Tibial artery (tissue), 4 donors: Measurements from ENCODE around the gene LDHAL6A.

Source experiments
- DNase-seq, 2 donors: peaks; one replicate each; pipeline ENCODE4 v3.0.0-alpha.2; 2019
- H3K27ac ChIP-seq, 2 donors: fragments of 200-600 bp; sonication (generic) in 1 of 2; 1 replicate in 1 of 2; 2 replicates in 1 of 2; pipeline ENCODE4 v1.5.1; 2018 to 2019; ENCODE audit warnings: mild to moderate bottlenecking in 1 of 2
- H3K27me3 ChIP-seq, 2 donors: fragments of 200-600 bp; sonication (generic) in 1 of 2; one replicate each; pipeline versions ENCODE4 v1.5.1 to v1.6.0; 2016 to 2019
- H3K36me3 ChIP-seq, 3 donors: fragments of 200-600 bp; sonication (generic) in 2 of 3; one replicate each; pipeline ENCODE4 v1.5.1; 2016 to 2019; ENCODE audit warnings: mild to moderate bottlenecking in 2 of 3
- H3K4me1 ChIP-seq, 4 donors: fragments of 200-600 bp; sonication (generic) in 2 of 4; 1 replicate in 3 of 4; 2 replicates in 1 of 4; pipeline ENCODE4 v1.5.1; 2016 to 2019
- H3K4me3 ChIP-seq, 2 donors: fragments of 200-600 bp; sonication (generic) in 1 of 2; 1 replicate in 1 of 2; 2 replicates in 1 of 2; pipeline ENCODE4 v1.5.1; 2018 to 2019; ENCODE audit warnings: mild to moderate bottlenecking in 2 of 2
- H3K9me3 ChIP-seq, 3 donors: fragments of 200-600 bp; sonication (generic) in 1 of 3; one replicate each; pipeline ENCODE4 v1.5.1; 2016 to 2019
- intact Hi-C: fragments of 100-400 bp; cut with DNase I; formaldehyde crosslinking; loops from one replicate; pipeline ENCODE4 v1.15.0; 2023; ENCODE audit warnings: low total_unique reads
- TF ChIP-seq, protein P1 (sequence below), 2 experiments: fragments of 200-600 bp in 1 of 2; fragments of 450-650 bp in 1 of 2; IDR thresholded peaks; one replicate each; pipeline ENCODE4 v1.5.1; 2017 to 2019; ENCODE audit warnings: antibody characterized with exemption in 2 of 2, mild to moderate bottlenecking in 1 of 2, moderate library complexity in 1 of 2

LDHAL6A gene

DNA sequence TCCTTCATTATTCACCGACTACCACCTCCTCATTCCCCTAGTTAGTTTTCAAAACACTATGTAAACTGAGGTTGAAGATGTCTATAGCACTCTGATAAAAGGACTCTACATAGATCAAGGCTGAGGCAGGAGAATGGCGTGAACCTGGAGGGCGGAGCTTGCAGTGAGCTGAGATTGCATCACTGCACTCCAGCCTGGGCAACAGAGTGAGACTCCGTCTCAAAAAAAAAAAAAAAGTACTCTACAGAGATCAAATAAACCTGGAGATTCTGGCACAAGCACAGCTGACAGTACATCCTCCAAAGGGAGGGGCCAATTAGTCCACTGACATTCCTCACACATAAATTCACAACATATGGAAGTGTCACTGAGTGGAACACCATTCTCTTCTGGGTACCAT, 40.0 kb downstream of the LDHAL6A start:
- no peaks in the 10 kb centered on the region for H3K27me3 ChIP-seq
- peaks cover 48 to 58% (median 53%) of the 10 kb centered on the region in 3 donors for H3K36me3 ChIP-seq
- TF ChIP-seq, protein P1, sequence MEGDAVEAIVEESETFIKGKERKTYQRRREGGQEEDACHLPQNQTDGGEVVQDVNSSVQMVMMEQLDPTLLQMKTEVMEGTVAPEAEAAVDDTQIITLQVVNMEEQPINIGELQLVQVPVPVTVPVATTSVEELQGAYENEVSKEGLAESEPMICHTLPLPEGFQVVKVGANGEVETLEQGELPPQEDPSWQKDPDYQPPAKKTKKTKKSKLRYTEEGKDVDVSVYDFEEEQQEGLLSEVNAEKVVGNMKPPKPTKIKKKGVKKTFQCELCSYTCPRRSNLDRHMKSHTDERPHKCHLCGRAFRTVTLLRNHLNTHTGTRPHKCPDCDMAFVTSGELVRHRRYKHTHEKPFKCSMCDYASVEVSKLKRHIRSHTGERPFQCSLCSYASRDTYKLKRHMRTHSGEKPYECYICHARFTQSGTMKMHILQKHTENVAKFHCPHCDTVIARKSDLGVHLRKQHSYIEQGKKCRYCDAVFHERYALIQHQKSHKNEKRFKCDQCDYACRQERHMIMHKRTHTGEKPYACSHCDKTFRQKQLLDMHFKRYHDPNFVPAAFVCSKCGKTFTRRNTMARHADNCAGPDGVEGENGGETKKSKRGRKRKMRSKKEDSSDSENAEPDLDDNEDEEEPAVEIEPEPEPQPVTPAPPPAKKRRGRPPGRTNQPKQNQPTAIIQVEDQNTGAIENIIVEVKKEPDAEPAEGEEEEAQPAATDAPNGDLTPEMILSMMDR (IDR thresholded peaks at IDR 0.05): no peak
- no peaks in the 10 kb centered on the region for H3K4me1 ChIP-seq
- no peak overlapping the region for H3K4me3 ChIP-seq
- intact Hi-C loops: loop anchor here (10.0 kb wide), 2 partner anchors 69 to 201 kb away; no protein-coding TSS in a partner anchor
- H3K27ac ChIP-seq: no peak overlapping the region
- H3K9me3 ChIP-seq: no peaks in the 10 kb centered on the region
- DNase-seq: no peak

DNA sequence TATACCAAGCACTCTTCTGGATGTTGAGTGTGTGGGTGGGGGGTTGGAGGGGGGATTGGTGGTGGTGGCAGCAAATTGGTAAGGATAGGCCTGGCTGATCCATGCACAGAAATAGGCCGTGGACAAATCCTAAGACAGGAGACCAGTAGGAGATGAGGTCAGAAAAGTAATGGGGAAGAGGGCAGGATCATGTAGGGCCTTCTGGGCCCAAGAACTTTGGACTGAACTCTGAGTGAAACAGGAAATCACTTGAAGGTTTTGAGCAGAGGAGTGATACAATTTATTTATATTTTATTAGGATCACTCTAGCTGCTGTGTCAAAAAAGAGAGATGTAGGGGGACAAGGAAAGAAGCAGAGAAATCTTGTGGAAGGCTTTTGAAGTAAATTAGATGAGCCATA, 42.4 kb downstream of the LDHAL6A start:
- H3K27ac ChIP-seq: no peak overlapping the region
- peaks cover 50 to 63% (median 62%) of the 10 kb centered on the region in 3 donors for H3K36me3 ChIP-seq
- DNase-seq: no peak
- H3K4me1 ChIP-seq: no peaks in the 10 kb centered on the region
- no peak overlapping the region for H3K4me3 ChIP-seq
- intact Hi-C loops: loop anchor here (10.0 kb wide), 2 partner anchors 67 to 203 kb away; no protein-coding TSS in a partner anchor
- H3K9me3 ChIP-seq: no peaks in the 10 kb centered on the region
- TF ChIP-seq, protein P1 (IDR thresholded peaks at IDR 0.05): no peak
- no peaks in the 10 kb centered on the region for H3K27me3 ChIP-seq

DNA sequence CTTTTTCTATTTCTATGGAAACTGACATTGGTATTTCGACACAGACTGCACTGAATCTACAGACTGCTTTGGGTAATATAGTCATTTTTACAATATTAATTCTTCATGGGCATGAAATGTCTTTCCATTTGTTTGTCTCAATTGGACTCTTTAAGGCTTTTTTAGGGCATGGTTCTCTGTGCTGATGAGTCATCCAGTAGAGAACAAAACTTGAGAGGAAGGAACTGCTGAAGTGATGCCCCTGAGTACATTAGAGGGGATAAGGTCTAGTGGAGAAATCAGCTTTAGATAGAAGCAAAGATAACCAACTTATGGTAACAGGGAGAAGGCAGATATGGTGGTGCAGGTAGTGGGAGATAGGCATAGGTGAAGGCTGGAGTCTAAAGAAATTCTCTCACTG, 46.0 kb downstream of the LDHAL6A start:
- no peak for DNase-seq
- no peaks in the 10 kb centered on the region for H3K27me3 ChIP-seq
- TF ChIP-seq, protein P1 (IDR thresholded peaks at IDR 0.05): no peak
- no peak overlapping the region for H3K4me3 ChIP-seq
- H3K27ac ChIP-seq: no peak overlapping the region
- H3K36me3 ChIP-seq: peaks cover 57 to 71% (median 68%) of the 10 kb centered on the region in 3 donors
- H3K9me3 ChIP-seq: no peaks in the 10 kb centered on the region
- H3K4me1 ChIP-seq: no peaks in the 10 kb centered on the region
- intact Hi-C loops: no loop called here

DNA sequence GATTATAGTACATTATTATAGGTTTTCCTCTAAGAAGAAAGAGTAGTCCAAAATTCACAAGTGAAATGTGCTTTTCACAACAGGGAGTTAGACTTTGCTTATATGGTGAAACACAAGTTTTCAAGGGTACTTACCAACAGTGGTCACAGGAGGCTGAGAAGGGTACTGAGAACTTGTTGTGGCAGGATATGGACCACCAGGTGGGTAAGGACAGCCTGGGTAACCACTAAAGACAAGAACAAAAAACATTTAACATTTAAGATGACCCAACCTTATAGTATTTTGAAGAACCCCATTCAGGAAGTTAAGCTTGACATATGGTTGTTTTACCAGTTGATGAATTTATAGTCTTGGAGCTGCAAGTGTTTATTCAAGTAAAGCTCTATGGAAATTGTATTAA, 46.7 kb downstream of the LDHAL6A start:
- intact Hi-C loops: no loop called here
- Histone ChIP-seq H3K4me1 (no peaks in the 10 kb centered on the region), H3K4me3 (no peak overlapping the region), H3K36me3 (peaks cover 62 to 76% (median 75%) of the 10 kb centered on the region in 3 donors), H3K27ac (no peak overlapping the region), H3K9me3 (no peaks in the 10 kb centered on the region), H3K27me3 (no peaks in the 10 kb centered on the region)
- TF ChIP-seq, protein P1 (IDR thresholded peaks at IDR 0.05): no peak
- DNase-seq: no peak

DNA sequence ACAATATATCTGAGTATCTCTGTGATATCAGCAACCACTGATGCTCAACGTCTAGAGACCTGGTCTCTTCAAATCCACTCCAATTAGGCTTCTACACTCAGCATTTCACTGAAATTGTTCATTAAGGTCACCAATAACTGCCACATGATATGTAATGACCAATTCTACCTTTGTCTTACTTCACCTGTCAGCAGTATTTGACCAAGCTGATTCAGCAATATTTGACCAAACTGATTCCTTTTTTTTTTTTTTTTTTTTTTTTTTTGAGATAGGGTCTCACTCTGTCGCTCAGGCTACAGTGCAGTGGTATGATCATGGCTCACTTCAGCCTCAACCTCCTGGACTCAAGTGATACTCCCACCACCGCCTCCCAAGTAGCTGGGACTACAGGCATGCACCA, 65.5 kb downstream of the LDHAL6A start:
- TF ChIP-seq, protein P1 (IDR thresholded peaks at IDR 0.05): no peak
- DNase-seq: no peak
- intact Hi-C loops: loop anchor here (10.0 kb wide), 2 partner anchors 114 to 126 kb away; partner anchors contain the start of genes LDHA and SPTY2D1

More for the DNA sequence above, 65.5 kb downstream of the LDHAL6A start:
- Histone ChIP-seq H3K4me3 (no peak overlapping the region), H3K36me3 (peaks cover 7 to 28% (median 13%) of the 10 kb centered on the region in 3 donors), H3K27me3 (no peaks in the 10 kb centered on the region), H3K27ac (no peak overlapping the region), H3K4me1 (peaks cover 0 to 30% (median 7%) of the 10 kb centered on the region in 4 donors), H3K9me3 (no peaks in the 10 kb centered on the region)
